Measurements from ENCODE around the gene LDB2. TPM values are rescaled to one million over a fixed set of nuclear protein-coding genes. Genes with fewer than 3 reads are reported as not detected.

The LDB2 gene
- total RNA-seq, 2 experiments from 2014 or later: not detected

- CTCF ChIA-PET (ENCODE audit: unreplicated experiment): no interaction called here
- intact Hi-C loops (cut with micrococcal nuclease; ENCODE audit: unreplicated experiment): no loop called here
- DNase-seq (ENCODE audit: low spot score): no peak
- Histone ChIP-seq H3K4me3 (ENCODE audit: low read depth, low read length, poor library complexity, severe bottlenecking) (no peak overlapping the region), H2AFZ (ENCODE audit: low read length) (no peak overlapping the region), H3K36me3 (ENCODE audit: insufficient read depth, low read length) (no peaks in the 10 kb centered on the region), H3K9me3 (ENCODE audit: low read length) (no peaks in the 10 kb centered on the region), H3K27ac (ENCODE audit: low read depth, low read length, poor library complexity, severe bottlenecking) (no peak overlapping the region), H3K4me2 (ENCODE audit: low read length) (no peak overlapping the region), H4K20me1 (ENCODE audit: insufficient read depth, low read length) (no peaks in the 10 kb centered on the region), H3K4me1 (ENCODE audit: insufficient read depth, low read length, poor library complexity, severe bottlenecking) (no peaks in the 10 kb centered on the region), H3K9me2 (ENCODE audit: insufficient read depth, low read length) (no peaks in the 10 kb centered on the region; the same call in 1 of the 2 replicates), H3K79me2 (ENCODE audit: insufficient read depth, low read depth, low read length) (no peaks in the 10 kb centered on the region)
- BruUV-seq (replicated peaks): no TSS peak
- POLR2A ChIA-PET: no interaction called here
- no peak for TF ChIP-seq CTCF (conservative IDR thresholded peaks at IDR 0.05; ENCODE audit: low read length)
- no peak for TF ChIP-seq EZH2phosphoT487 (IDR thresholded peaks at IDR 0.05; ENCODE audit: borderline replicate concordance, low read depth, low read length)
Observed at GRCh38 chr4:16819652-16820051, 78.8 kb downstream of the LDB2 start.

- H2AFZ ChIP-seq (ENCODE audit: low read length): no peak overlapping the region
- intact Hi-C loops (cut with micrococcal nuclease; ENCODE audit: unreplicated experiment): no loop called here
- H3K27ac ChIP-seq (ENCODE audit: low read depth, low read length, poor library complexity, severe bottlenecking): no peak overlapping the region
- DNase-seq (ENCODE audit: low spot score): no peak
- no peaks in the 10 kb centered on the region for H3K79me2 ChIP-seq (ENCODE audit: insufficient read depth, low read depth, low read length)
- CTCF ChIA-PET (ENCODE audit: unreplicated experiment): no interaction called here
- H3K4me1 ChIP-seq (ENCODE audit: insufficient read depth, low read length, poor library complexity, severe bottlenecking): no peaks in the 10 kb centered on the region
- no peak overlapping the region for H3K4me3 ChIP-seq (ENCODE audit: low read depth, low read length, poor library complexity, severe bottlenecking)
- no TSS peak for BruUV-seq (replicated peaks)
- no peaks in the 10 kb centered on the region for H3K9me3 ChIP-seq (ENCODE audit: low read length)
- POLR2A ChIA-PET: no interaction called here
- H3K9me2 ChIP-seq (ENCODE audit: insufficient read depth, low read length): no peaks in the 10 kb centered on the region; the same call in 1 of the 2 replicates
- H4K20me1 ChIP-seq (ENCODE audit: insufficient read depth, low read length): no peaks in the 10 kb centered on the region
- H3K36me3 ChIP-seq (ENCODE audit: insufficient read depth, low read length): no peaks in the 10 kb centered on the region
- no peak overlapping the region for H3K4me2 ChIP-seq (ENCODE audit: low read length)
- TF ChIP-seq CTCF (conservative IDR thresholded peaks at IDR 0.05; ENCODE audit: low read length): no peak
- no peak for TF ChIP-seq EZH2phosphoT487 (IDR thresholded peaks at IDR 0.05; ENCODE audit: borderline replicate concordance, low read depth, low read length)
Observed at GRCh38 chr4:16818005-16818404, 80.4 kb downstream of the LDB2 start.

- H3K79me2 ChIP-seq (ENCODE audit: insufficient read depth, low read depth, low read length): no peaks in the 10 kb centered on the region
- no peaks in the 10 kb centered on the region for H3K4me1 ChIP-seq (ENCODE audit: insufficient read depth, low read length, poor library complexity, severe bottlenecking)
- intact Hi-C loops (cut with micrococcal nuclease; ENCODE audit: unreplicated experiment): no loop called here
- POLR2A ChIA-PET: no interaction called here
- CTCF ChIA-PET (ENCODE audit: unreplicated experiment): no interaction called here
- H2AFZ ChIP-seq (ENCODE audit: low read length): no peak overlapping the region
- no peaks in the 10 kb centered on the region for H3K9me3 ChIP-seq (ENCODE audit: low read length)
- H3K36me3 ChIP-seq (ENCODE audit: insufficient read depth, low read length): no peaks in the 10 kb centered on the region
- no peak overlapping the region for H3K4me3 ChIP-seq (ENCODE audit: low read depth, low read length, poor library complexity, severe bottlenecking)
- TF ChIP-seq CTCF (conservative IDR thresholded peaks at IDR 0.05; ENCODE audit: low read length): no peak
- TF ChIP-seq EZH2phosphoT487 (IDR thresholded peaks at IDR 0.05; ENCODE audit: borderline replicate concordance, low read depth, low read length): no peak
- H4K20me1 ChIP-seq (ENCODE audit: insufficient read depth, low read length): no peaks in the 10 kb centered on the region
- BruUV-seq (replicated peaks): no TSS peak
- H3K4me2 ChIP-seq (ENCODE audit: low read length): no peak overlapping the region
- H3K27ac ChIP-seq (ENCODE audit: low read depth, low read length, poor library complexity, severe bottlenecking): no peak overlapping the region
- DNase-seq (ENCODE audit: low spot score): no peak
- H3K9me2 ChIP-seq (ENCODE audit: insufficient read depth, low read length): no peaks in the 10 kb centered on the region; the same call in 1 of the 2 replicates
Observed at GRCh38 chr4:16817286-16817685, 81.2 kb downstream of the LDB2 start.
